Uterus (tissue), 2 donors: ENCODE results near the gene ATF1.

Experiments used
- CTCF ChIP-seq, 4 experiments: fragments of 200-600 bp in 2 of 4; fragments of 450-650 bp in 2 of 4; sonication (generic) in 2 of 4; IDR thresholded peaks; one replicate each; pipeline ENCODE4 v1.5.1; 2016 to 2019; ENCODE audit warnings: antibody characterized with exemption in 4 of 4, mild to moderate bottlenecking in 2 of 4, moderate library complexity in 1 of 4
- POLR2A ChIP-seq, 2 donors: fragments of 450-650 bp; IDR thresholded peaks; one replicate each; pipeline ENCODE4 v1.6.1; 2016; ENCODE audit warnings: antibody characterized with exemption in 2 of 2, mild to moderate bottlenecking in 1 of 2, moderate library complexity in 1 of 2

GRCh38 chr12:50727466-50727865 is 36.4 kb upstream of the ATF1 start:
- TF ChIP-seq CTCF (IDR thresholded peaks at IDR 0.05) (no peak), POLR2A (IDR thresholded peaks at IDR 0.05) (no peak)
